ENCODE measurements around the gene BAIAP2L1. TPM values are rescaled to one million over a fixed set of nuclear protein-coding genes. Genes with fewer than 3 reads are reported as not detected.

Gene BAIAP2L1
- total RNA-seq, 2 experiments from 2014 or later = 0.89 to 1.0 TPM

DNA sequence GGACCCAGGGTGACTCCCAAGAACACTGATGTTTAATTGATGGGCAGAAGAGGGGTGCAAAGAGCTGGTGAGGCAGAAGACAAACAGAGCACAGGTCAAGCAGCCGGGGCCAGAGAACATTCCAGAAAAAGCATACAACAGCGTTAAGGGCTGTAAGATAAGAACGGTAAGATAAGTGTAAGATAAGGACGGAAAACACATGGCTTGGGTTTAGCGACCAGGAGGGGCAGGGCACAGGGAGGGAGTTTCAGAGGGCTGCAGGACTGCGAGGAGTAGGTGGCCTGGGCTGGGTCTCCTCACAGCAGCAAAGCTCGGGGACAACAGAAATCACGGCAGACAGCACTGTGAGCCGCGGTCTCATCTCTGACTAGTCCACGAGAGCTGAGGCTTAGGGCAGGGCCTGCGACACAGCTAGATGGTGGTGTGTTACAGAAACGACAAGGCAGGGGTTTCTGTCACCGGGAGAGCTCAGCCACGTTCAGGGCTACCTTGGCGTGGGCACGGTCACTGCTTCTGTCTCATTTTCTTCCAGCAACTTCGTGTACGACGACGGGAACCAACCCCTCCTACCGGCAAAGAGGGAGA is 94.8 kb downstream of the BAIAP2L1 start:
- no peaks in the 10 kb centered on the region for H3K27me3 Mint-ChIP-seq (ENCODE audit: low read depth)
- H3K27ac Mint-ChIP-seq = no peak overlapping the region
- ChIA-PET CTCF (no interaction called here), POLR2A (interaction anchor here (0.8 kb wide), 1 partner anchor 16 kb away, joined by 3 read pairs; no protein-coding TSS in a partner anchor)
- no peaks in the 10 kb centered on the region for H3K36me3 Mint-ChIP-seq (ENCODE audit: low read depth)
- ATAC-seq (no peak), DNase-seq (no peak)
- no peaks in the 10 kb centered on the region for H3K4me1 Mint-ChIP-seq (ENCODE audit: low read depth)
- H3K9me3 Mint-ChIP-seq (ENCODE audit: insufficient read depth) = no peaks in the 10 kb centered on the region
- no peak overlapping the region for H3K4me3 Mint-ChIP-seq

DNA sequence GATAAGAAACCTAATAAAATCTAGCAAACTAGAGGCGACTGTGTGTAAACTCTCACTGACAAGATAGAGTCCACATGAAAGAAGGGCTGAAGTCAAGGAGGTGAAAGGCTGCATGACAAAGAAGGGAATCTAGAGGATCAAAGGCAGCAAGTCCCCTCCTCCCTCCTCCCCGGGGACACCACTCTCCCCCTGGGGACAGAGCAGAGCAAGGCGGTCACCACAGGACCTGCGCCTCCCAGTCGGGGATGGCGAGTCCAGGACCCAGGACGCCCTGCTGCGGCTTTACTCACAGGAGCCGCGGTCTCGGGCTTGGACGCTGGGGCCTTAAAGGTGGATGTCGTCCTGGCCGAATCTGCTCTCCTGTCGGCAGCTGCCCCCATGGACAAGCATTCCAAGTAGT is 97.0 kb downstream of the BAIAP2L1 start:
- Mint-ChIP-seq H3K4me3 (no peak overlapping the region), H3K27me3 (ENCODE audit: low read depth) (no peaks in the 10 kb centered on the region), H3K9me3 (ENCODE audit: insufficient read depth) (no peaks in the 10 kb centered on the region), H3K4me1 (ENCODE audit: low read depth) (no peaks in the 10 kb centered on the region), H3K27ac (no peak overlapping the region), H3K36me3 (ENCODE audit: low read depth) (no peaks in the 10 kb centered on the region)
- CTCF ChIA-PET = no interaction called here
- POLR2A ChIA-PET = no interaction called here
- no peak for DNase-seq
- no peak for ATAC-seq

DNA sequence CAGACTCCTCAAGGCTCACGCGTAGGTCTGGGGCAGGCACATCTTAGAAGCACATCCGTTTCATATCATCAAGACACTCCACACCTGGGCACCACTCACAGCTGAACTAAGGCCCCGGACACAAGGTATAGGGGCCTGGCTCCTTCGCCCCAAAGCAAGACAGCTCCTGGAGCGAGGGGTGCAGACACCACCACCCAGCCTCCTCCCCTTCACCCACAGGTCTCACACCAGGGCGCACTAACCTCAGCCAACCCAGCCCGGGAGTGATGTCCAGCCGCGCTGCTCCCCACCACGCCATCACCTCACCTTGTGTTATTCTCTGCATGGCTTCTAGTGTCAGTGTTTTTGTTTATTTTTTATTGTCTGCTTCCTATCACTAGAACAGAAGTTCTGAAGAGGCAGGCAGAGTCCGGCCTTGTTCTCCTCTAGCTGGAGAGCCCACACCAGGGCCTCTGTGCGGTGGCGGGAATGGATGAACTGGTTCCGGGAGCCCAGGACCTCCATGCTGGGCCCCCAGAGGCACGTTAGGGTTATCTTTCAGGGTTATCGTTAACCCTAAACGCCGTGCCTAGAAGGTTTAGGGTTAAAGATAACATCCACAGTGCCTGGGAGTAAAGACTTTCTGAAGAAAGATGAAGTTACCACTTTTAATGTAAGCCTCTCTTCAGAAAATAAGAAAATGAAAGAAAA is 97.6 kb downstream of the BAIAP2L1 start:
- H3K27me3 Mint-ChIP-seq (ENCODE audit: low read depth) = no peaks in the 10 kb centered on the region
- ChIA-PET POLR2A (no interaction called here), CTCF (no interaction called here)
- ATAC-seq (no peak), DNase-seq (no peak)
- H3K4me1 Mint-ChIP-seq (ENCODE audit: low read depth) = no peaks in the 10 kb centered on the region
- H3K27ac Mint-ChIP-seq = no peak overlapping the region
- H3K4me3 Mint-ChIP-seq = no peak overlapping the region
- H3K36me3 Mint-ChIP-seq (ENCODE audit: low read depth) = no peaks in the 10 kb centered on the region
- no peaks in the 10 kb centered on the region for H3K9me3 Mint-ChIP-seq (ENCODE audit: insufficient read depth)

DNA sequence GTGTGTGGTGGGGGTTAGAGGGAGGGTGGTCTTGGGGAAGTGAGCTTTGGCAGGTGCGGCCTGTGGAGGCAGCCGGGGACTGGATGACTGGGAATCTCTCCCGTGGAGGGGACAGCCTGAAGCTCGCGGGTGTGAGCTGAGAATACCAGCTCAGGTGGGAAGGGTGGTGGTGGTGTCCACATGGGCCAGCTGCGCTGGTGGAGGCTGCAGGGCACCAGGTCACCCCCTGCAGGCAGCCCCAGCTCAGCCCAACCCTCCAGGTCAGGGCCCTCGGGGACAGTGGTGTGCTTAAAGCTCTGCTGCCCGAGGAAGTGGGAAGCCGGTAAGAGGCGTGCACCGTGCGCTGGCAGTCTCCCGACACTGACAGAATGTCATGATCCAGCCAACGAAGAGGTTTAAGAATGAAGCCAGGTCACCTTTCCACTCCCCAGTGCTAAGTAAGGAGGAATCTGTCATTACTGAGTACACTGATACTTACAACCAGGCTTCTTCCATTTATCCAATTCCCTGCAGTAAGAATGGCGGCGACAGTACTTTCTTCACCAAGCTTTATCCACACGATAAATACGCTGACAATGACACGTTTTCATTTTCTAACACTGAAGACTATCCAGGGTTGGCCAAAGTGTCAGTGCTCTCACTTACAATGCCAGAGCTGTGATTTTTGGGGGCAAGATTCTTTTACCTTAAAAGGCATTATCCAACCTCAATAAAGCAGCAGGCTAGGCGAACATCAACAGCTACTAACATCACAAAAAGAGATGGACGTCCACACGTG is 99.0 kb downstream of the BAIAP2L1 start:
- Mint-ChIP-seq H3K9me3 (ENCODE audit: insufficient read depth) (no peaks in the 10 kb centered on the region), H3K27me3 (ENCODE audit: low read depth) (no peaks in the 10 kb centered on the region), H3K4me3 (no peak overlapping the region), H3K36me3 (ENCODE audit: low read depth) (no peaks in the 10 kb centered on the region), H3K4me1 (ENCODE audit: low read depth) (no peaks in the 10 kb centered on the region), H3K27ac (no peak overlapping the region)
- no peak for ATAC-seq
- ChIA-PET POLR2A (no interaction called here), CTCF (no interaction called here)
- no peak for DNase-seq

DNA sequence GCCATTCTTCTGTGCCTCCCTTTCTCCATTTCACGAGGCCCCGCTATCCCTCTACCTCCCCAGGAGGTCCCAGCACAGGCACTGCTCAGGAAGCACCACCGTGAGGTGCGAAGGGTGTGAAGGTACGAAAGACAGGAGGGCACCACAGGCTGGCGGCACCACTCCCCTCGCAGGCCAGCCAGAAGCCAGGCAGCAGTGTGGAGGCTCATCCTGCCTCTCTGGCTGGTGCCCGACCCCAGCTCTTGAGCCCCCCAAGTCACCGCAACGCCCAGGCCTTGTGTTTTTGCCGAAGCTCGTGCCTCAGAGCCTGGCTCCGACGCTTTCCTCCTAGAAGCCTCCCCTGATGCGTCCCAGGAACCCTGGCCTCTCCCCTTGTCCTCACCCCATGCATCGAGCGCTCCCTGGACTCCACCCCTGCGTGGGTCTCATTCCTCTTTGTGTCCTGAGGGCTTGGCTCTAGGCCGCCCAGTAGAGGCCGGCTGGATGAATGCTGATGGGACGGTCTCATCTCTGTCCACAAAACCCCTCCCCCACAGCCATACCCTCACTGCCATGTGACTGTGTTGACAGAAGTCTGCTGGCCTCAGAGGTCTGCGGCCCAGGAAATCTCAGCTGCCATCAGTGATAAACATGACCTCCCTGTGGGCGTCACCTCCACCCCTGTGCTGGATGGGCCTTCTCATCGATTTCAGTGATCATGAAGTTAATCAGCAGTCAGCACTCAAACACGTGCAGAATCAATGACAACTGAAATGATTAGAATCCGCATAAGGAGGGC is 100.1 kb downstream of the BAIAP2L1 start:
- H3K4me1 Mint-ChIP-seq (ENCODE audit: low read depth) = no peaks in the 10 kb centered on the region
- no peaks in the 10 kb centered on the region for H3K36me3 Mint-ChIP-seq (ENCODE audit: low read depth)
- H3K4me3 Mint-ChIP-seq = no peak overlapping the region
- H3K27ac Mint-ChIP-seq = no peak overlapping the region
- CTCF ChIA-PET = no interaction called here
- no peaks in the 10 kb centered on the region for H3K27me3 Mint-ChIP-seq (ENCODE audit: low read depth)
- DNase-seq (no peak), ATAC-seq (no peak)
- no peaks in the 10 kb centered on the region for H3K9me3 Mint-ChIP-seq (ENCODE audit: insufficient read depth)
- POLR2A ChIA-PET = no interaction called here

DNA sequence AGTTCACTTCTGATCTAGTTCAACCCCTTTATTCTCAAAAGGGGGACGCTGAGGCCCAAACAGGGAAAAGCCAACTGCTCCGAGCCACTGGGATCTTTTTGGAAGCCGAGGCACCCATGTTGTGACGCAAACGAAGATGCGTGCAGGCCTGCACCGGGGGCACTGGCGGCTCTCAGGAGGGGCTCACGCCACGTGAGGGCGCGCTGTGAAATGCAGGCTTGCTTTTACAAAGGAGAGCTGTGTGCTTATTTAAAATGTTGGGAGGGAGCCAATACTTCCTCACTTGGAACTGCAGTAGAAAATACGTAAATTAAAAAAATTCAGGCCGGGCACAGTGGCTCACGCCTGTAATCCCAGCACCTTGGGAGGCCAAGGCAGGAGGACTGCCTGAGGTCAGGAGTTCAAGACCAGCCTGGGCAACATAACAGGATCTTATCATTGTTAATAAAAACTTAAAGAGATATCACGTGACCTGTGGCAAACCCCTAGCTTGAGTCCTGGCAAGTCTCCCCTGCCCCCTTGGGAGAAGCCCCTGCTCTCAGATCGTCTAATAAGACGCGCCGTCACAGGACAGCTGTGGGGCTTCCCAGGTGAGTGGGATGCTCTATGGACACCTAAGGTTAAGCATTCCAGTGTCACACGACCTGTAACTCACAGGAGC is 103.1 kb downstream of the BAIAP2L1 start:
- H3K27ac Mint-ChIP-seq = no peak overlapping the region
- no peaks in the 10 kb centered on the region for H3K9me3 Mint-ChIP-seq (ENCODE audit: insufficient read depth)
- ChIA-PET CTCF (no interaction called here), POLR2A (no interaction called here)
- no peak for DNase-seq
- no peak overlapping the region for H3K4me3 Mint-ChIP-seq
- H3K36me3 Mint-ChIP-seq (ENCODE audit: low read depth) = no peaks in the 10 kb centered on the region
- H3K4me1 Mint-ChIP-seq (ENCODE audit: low read depth) = no peaks in the 10 kb centered on the region
- H3K27me3 Mint-ChIP-seq (ENCODE audit: low read depth) = no peaks in the 10 kb centered on the region
- no peak for ATAC-seq

DNA sequence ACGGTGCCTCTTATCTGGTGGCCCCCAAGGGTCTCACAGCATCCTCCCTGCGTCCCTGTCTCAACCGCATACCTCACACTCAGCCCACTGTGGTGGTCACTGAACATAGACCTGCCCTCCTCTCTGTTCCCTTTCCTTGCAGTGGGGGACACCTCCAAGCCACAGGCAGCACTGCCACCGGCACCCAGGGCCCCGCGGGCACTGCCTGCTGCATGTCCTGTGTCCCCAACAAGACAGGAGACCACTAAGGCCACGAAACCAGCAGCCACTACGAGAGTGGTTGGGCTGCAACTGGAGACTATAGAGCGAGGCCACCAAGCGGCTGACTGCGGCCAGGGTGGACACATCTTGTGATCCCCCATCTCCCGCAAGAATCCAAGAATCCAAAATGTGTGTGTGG is 104.1 kb downstream of the BAIAP2L1 start:
- ATAC-seq (no peak), DNase-seq (no peak)
- H3K27me3 Mint-ChIP-seq (ENCODE audit: low read depth) = no peaks in the 10 kb centered on the region
- no peak overlapping the region for H3K4me3 Mint-ChIP-seq
- no peaks in the 10 kb centered on the region for H3K9me3 Mint-ChIP-seq (ENCODE audit: insufficient read depth)
- no peak overlapping the region for H3K27ac Mint-ChIP-seq
- H3K36me3 Mint-ChIP-seq (ENCODE audit: low read depth) = no peaks in the 10 kb centered on the region
- no peaks in the 10 kb centered on the region for H3K4me1 Mint-ChIP-seq (ENCODE audit: low read depth)
- ChIA-PET POLR2A (no interaction called here), CTCF (no interaction called here)

DNA sequence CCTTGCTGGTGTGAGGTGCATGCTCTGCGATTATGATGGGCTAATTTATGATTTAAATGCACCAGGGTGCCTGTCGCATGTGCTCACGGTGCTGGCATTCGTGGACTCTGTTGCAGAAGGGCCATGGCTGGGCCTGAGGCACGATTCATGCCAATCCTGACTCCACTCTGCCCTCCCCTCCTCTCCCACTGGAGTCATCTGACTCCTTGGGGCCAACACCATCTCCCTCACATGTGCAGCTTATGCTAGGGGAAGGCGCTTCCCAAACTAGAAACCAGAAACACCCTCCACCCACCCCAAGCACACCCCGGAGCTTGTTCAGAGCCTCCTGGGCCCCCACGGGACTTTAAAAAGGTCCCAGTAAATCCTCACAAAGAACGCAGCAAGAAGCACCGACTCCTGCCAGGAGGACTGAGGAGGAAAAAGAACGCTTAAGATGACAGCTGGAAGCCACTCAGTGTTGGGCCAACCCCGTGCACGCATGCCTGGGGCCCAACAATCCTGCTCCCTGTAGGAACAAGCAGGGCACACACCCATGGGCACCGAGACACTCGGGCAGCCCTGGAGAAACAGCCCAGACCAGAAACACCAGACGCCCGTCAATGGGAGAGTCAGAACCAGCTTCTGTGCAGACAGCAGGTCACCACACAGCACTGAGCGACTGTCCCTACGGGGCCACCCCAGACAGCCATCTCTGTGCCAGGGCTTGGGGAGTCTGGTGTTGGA is 105.3 kb downstream of the BAIAP2L1 start:
- Mint-ChIP-seq H3K27me3 (ENCODE audit: low read depth) (no peaks in the 10 kb centered on the region), H3K9me3 (ENCODE audit: insufficient read depth) (no peaks in the 10 kb centered on the region), H3K27ac (no peak overlapping the region), H3K4me1 (ENCODE audit: low read depth) (no peaks in the 10 kb centered on the region), H3K36me3 (ENCODE audit: low read depth) (no peaks in the 10 kb centered on the region), H3K4me3 (no peak overlapping the region)
- ATAC-seq = no peak
- ChIA-PET CTCF (no interaction called here), POLR2A (no interaction called here)
- no peak for DNase-seq

DNA sequence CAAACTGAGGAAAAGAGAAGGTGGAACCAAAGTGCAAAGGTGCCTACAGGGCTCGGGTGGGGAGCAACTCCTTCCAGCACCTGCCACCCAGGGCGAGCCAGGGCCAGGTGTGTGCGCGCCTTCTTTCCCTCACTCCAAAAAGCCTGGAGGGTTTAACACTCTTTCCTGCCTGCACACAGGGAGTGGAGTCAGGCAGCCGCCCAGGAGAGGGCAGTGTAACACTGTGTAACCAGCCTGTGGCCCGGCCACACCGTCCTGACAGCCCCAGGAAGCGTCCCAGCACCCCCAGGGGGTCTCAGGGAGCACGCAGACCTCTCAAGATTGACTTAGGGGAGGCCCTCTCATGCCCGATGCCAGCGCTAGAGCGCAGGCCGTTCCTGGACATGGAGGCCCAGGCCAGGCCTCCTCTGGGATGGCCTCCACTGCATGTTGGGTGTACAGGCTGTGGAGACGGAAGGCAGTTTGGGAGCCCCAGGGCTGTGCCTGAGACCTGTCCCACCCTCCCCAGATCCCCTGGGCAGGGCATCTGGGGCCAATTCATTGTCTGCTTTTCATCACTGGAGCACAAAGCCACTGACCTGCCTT is 106.0 kb downstream of the BAIAP2L1 start:
- ChIA-PET POLR2A (interaction anchor here (0.6 to 0.7 kb wide), 2 partner anchors 78 to 94 kb away, joined by 3 read pairs; no protein-coding TSS in a partner anchor), CTCF (interaction anchor here (0.8 to 1.3 kb wide), 2 partner anchors 107 to 108 kb away, joined by 3 read pairs; no protein-coding TSS in a partner anchor)
- H3K4me3 Mint-ChIP-seq = no peak overlapping the region
- H3K9me3 Mint-ChIP-seq (ENCODE audit: insufficient read depth) = no peaks in the 10 kb centered on the region
- H3K27me3 Mint-ChIP-seq (ENCODE audit: low read depth) = no peaks in the 10 kb centered on the region
- peak; percentile 44 for DNase-seq
- no peak overlapping the region for H3K27ac Mint-ChIP-seq
- ATAC-seq = peak; percentile 76
- no peaks in the 10 kb centered on the region for H3K36me3 Mint-ChIP-seq (ENCODE audit: low read depth)
- H3K4me1 Mint-ChIP-seq (ENCODE audit: low read depth) = no peaks in the 10 kb centered on the region

- POLR2A ChIA-PET = interaction anchor here (0.6 to 0.7 kb wide), 2 partner anchors 78 to 95 kb away, joined by 3 read pairs; no protein-coding TSS in a partner anchor
- CTCF ChIA-PET = interaction anchor here (0.8 to 1.3 kb wide), 2 partner anchors 108 kb away, joined by 3 read pairs; no protein-coding TSS in a partner anchor
- no peak overlapping the region for H3K27ac Mint-ChIP-seq
- H3K9me3 Mint-ChIP-seq (ENCODE audit: insufficient read depth) = no peaks in the 10 kb centered on the region
- H3K4me3 Mint-ChIP-seq = no peak overlapping the region
- no peak for ATAC-seq
- H3K36me3 Mint-ChIP-seq (ENCODE audit: low read depth) = no peaks in the 10 kb centered on the region
- no peaks in the 10 kb centered on the region for H3K27me3 Mint-ChIP-seq (ENCODE audit: low read depth)
- H3K4me1 Mint-ChIP-seq (ENCODE audit: low read depth) = no peaks in the 10 kb centered on the region
- DNase-seq = no peak
These were observed 106.6 kb downstream of the BAIAP2L1 start for GRCh38 chr7:98294326-98294725.

DNA sequence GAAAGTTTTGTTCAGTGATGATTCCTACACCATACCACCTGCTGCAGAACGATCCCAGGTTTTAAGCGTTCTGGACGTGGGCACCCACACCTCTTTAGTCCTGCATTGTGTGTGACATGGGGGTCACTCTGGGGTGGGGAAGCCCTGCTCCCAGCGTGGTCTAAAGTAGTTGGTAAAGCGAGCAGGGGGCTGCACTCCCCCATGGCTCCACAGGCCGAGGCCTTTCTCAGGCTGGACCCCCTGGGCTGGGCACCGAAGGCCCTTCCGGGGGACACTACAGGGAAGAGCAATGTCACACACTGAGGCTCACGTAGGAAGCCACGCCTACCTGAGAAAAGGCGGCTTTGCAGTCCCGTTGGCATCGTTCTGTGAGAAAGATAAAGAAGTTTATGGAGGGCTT is 107.1 kb downstream of the BAIAP2L1 start:
- H3K27ac Mint-ChIP-seq = no peak overlapping the region
- no peak for DNase-seq
- H3K27me3 Mint-ChIP-seq (ENCODE audit: low read depth) = no peaks in the 10 kb centered on the region
- H3K4me3 Mint-ChIP-seq = no peak overlapping the region
- POLR2A ChIA-PET = no interaction called here
- H3K4me1 Mint-ChIP-seq (ENCODE audit: low read depth) = no peaks in the 10 kb centered on the region
- H3K9me3 Mint-ChIP-seq (ENCODE audit: insufficient read depth) = no peaks in the 10 kb centered on the region
- CTCF ChIA-PET = interaction anchor here (1.3 kb wide), 1 partner anchor 108 kb away, joined by 3 read pairs; no protein-coding TSS in a partner anchor
- H3K36me3 Mint-ChIP-seq (ENCODE audit: low read depth) = no peaks in the 10 kb centered on the region
- no peak for ATAC-seq

Data from activated CD8-positive, alpha-beta T cell treated with anti-CD3 and anti-CD28 coated beads, Interleukin-2, amount 10 ng/mL, durations not matched to agents 7 days and 5 days (primary cell).